Measurements from ENCODE around the gene RBMS3.

RBMS3 gene

GRCh38 chr3:29307295-29307694 is 26.4 kb downstream of the RBMS3 start:
- H3K9ac ChIP-seq (ENCODE audit: low read depth in 1 of 2, low read length in 2 of 2), result no peak overlapping the region
- H3K4me1 ChIP-seq (ENCODE audit: control insufficient read depth in 2 of 2, insufficient read depth in 2 of 2, low read length in 2 of 2), result no peaks in the 10 kb centered on the region
- H3K9me3 ChIP-seq (ENCODE audit: control insufficient read depth in 2 of 2, low read length in 2 of 2), result no peaks in the 10 kb centered on the region
- H3K27me3 ChIP-seq (ENCODE audit: control insufficient read depth in 2 of 2, insufficient read depth in 2 of 2, low read length in 2 of 2), result no peaks in the 10 kb centered on the region
- no peak overlapping the region for H3K4me3 ChIP-seq (ENCODE audit: low read length in 2 of 2)
- H3K27ac ChIP-seq (ENCODE audit: low read depth in 2 of 2, low read length in 2 of 2), result no peak overlapping the region
- no peaks in the 10 kb centered on the region for H3K36me3 ChIP-seq (ENCODE audit: control insufficient read depth in 2 of 2, insufficient read depth in 2 of 2, low read length in 2 of 2)

GRCh38 chr3:29310865-29311264 is 30.0 kb downstream of the RBMS3 start:
- Histone ChIP-seq H3K27me3 (ENCODE audit: control insufficient read depth in 2 of 2, insufficient read depth in 2 of 2, low read length in 2 of 2) (no peaks in the 10 kb centered on the region), H3K9me3 (ENCODE audit: control insufficient read depth in 2 of 2, low read length in 2 of 2) (no peaks in the 10 kb centered on the region), H3K9ac (ENCODE audit: low read depth in 1 of 2, low read length in 2 of 2) (no peak overlapping the region), H3K36me3 (ENCODE audit: control insufficient read depth in 2 of 2, insufficient read depth in 2 of 2, low read length in 2 of 2) (no peaks in the 10 kb centered on the region), H3K4me3 (ENCODE audit: low read length in 2 of 2) (no peak overlapping the region), H3K27ac (ENCODE audit: low read depth in 2 of 2, low read length in 2 of 2) (no peak overlapping the region), H3K4me1 (ENCODE audit: control insufficient read depth in 2 of 2, insufficient read depth in 2 of 2, low read length in 2 of 2) (no peaks in the 10 kb centered on the region)

GRCh38 chr3:29311795-29312194 is 30.9 kb downstream of the RBMS3 start:
- H3K4me1 ChIP-seq (ENCODE audit: control insufficient read depth in 2 of 2, insufficient read depth in 2 of 2, low read length in 2 of 2), result no peaks in the 10 kb centered on the region
- no peaks in the 10 kb centered on the region for H3K9me3 ChIP-seq (ENCODE audit: control insufficient read depth in 2 of 2, low read length in 2 of 2)
- H3K27ac ChIP-seq (ENCODE audit: low read depth in 2 of 2, low read length in 2 of 2), result no peak overlapping the region
- no peaks in the 10 kb centered on the region for H3K36me3 ChIP-seq (ENCODE audit: control insufficient read depth in 2 of 2, insufficient read depth in 2 of 2, low read length in 2 of 2)
- no peaks in the 10 kb centered on the region for H3K27me3 ChIP-seq (ENCODE audit: control insufficient read depth in 2 of 2, insufficient read depth in 2 of 2, low read length in 2 of 2)
- no peak overlapping the region for H3K4me3 ChIP-seq (ENCODE audit: low read length in 2 of 2)
- H3K9ac ChIP-seq (ENCODE audit: low read depth in 1 of 2, low read length in 2 of 2), result no peak overlapping the region

- no peaks in the 10 kb centered on the region for H3K4me1 ChIP-seq (ENCODE audit: control insufficient read depth in 2 of 2, insufficient read depth in 2 of 2, low read length in 2 of 2)
- H3K27ac ChIP-seq (ENCODE audit: low read depth in 2 of 2, low read length in 2 of 2), result no peak overlapping the region
- H3K4me3 ChIP-seq (ENCODE audit: low read length in 2 of 2), result no peak overlapping the region
- no peaks in the 10 kb centered on the region for H3K36me3 ChIP-seq (ENCODE audit: control insufficient read depth in 2 of 2, insufficient read depth in 2 of 2, low read length in 2 of 2)
- H3K9ac ChIP-seq (ENCODE audit: low read depth in 1 of 2, low read length in 2 of 2), result no peak overlapping the region
- no peaks in the 10 kb centered on the region for H3K9me3 ChIP-seq (ENCODE audit: control insufficient read depth in 2 of 2, low read length in 2 of 2)
- H3K27me3 ChIP-seq (ENCODE audit: control insufficient read depth in 2 of 2, insufficient read depth in 2 of 2, low read length in 2 of 2), result no peaks in the 10 kb centered on the region
These were observed 31.5 kb downstream of the RBMS3 start for GRCh38 chr3:29312395-29312794.

GRCh38 chr3:29312960-29313452 is 32.1 kb downstream of the RBMS3 start:
- Histone ChIP-seq H3K9me3 (ENCODE audit: control insufficient read depth in 2 of 2, low read length in 2 of 2) (no peaks in the 10 kb centered on the region), H3K9ac (ENCODE audit: low read depth in 1 of 2, low read length in 2 of 2) (no peak overlapping the region), H3K27ac (ENCODE audit: low read depth in 2 of 2, low read length in 2 of 2) (no peak overlapping the region), H3K36me3 (ENCODE audit: control insufficient read depth in 2 of 2, insufficient read depth in 2 of 2, low read length in 2 of 2) (no peaks in the 10 kb centered on the region), H3K27me3 (ENCODE audit: control insufficient read depth in 2 of 2, insufficient read depth in 2 of 2, low read length in 2 of 2) (no peaks in the 10 kb centered on the region), H3K4me1 (ENCODE audit: control insufficient read depth in 2 of 2, insufficient read depth in 2 of 2, low read length in 2 of 2) (no peaks in the 10 kb centered on the region), H3K4me3 (ENCODE audit: low read length in 2 of 2) (no peak overlapping the region)

- no peak overlapping the region for H3K9ac ChIP-seq (ENCODE audit: low read depth in 1 of 2, low read length in 2 of 2)
- no peak overlapping the region for H3K4me3 ChIP-seq (ENCODE audit: low read length in 2 of 2)
- no peaks in the 10 kb centered on the region for H3K9me3 ChIP-seq (ENCODE audit: control insufficient read depth in 2 of 2, low read length in 2 of 2)
- H3K4me1 ChIP-seq (ENCODE audit: control insufficient read depth in 2 of 2, insufficient read depth in 2 of 2, low read length in 2 of 2), result no peaks in the 10 kb centered on the region
- no peaks in the 10 kb centered on the region for H3K36me3 ChIP-seq (ENCODE audit: control insufficient read depth in 2 of 2, insufficient read depth in 2 of 2, low read length in 2 of 2)
- no peak overlapping the region for H3K27ac ChIP-seq (ENCODE audit: low read depth in 2 of 2, low read length in 2 of 2)
- no peaks in the 10 kb centered on the region for H3K27me3 ChIP-seq (ENCODE audit: control insufficient read depth in 2 of 2, insufficient read depth in 2 of 2, low read length in 2 of 2)
These were observed 33.3 kb downstream of the RBMS3 start for GRCh38 chr3:29313981-29314726.

- H3K27me3 ChIP-seq (ENCODE audit: control insufficient read depth in 2 of 2, insufficient read depth in 2 of 2, low read length in 2 of 2), result no peaks in the 10 kb centered on the region
- no peaks in the 10 kb centered on the region for H3K4me1 ChIP-seq (ENCODE audit: control insufficient read depth in 2 of 2, insufficient read depth in 2 of 2, low read length in 2 of 2)
- no peak overlapping the region for H3K27ac ChIP-seq (ENCODE audit: low read depth in 2 of 2, low read length in 2 of 2)
- no peak overlapping the region for H3K4me3 ChIP-seq (ENCODE audit: low read length in 2 of 2)
- no peaks in the 10 kb centered on the region for H3K36me3 ChIP-seq (ENCODE audit: control insufficient read depth in 2 of 2, insufficient read depth in 2 of 2, low read length in 2 of 2)
- no peak overlapping the region for H3K9ac ChIP-seq (ENCODE audit: low read depth in 1 of 2, low read length in 2 of 2)
- H3K9me3 ChIP-seq (ENCODE audit: control insufficient read depth in 2 of 2, low read length in 2 of 2), result no peaks in the 10 kb centered on the region
These were observed 33.8 kb downstream of the RBMS3 start for GRCh38 chr3:29314727-29315088.

- no peaks in the 10 kb centered on the region for H3K4me1 ChIP-seq (ENCODE audit: control insufficient read depth in 2 of 2, insufficient read depth in 2 of 2, low read length in 2 of 2)
- no peak overlapping the region for H3K9ac ChIP-seq (ENCODE audit: low read depth in 1 of 2, low read length in 2 of 2)
- no peak overlapping the region for H3K4me3 ChIP-seq (ENCODE audit: low read length in 2 of 2)
- H3K27ac ChIP-seq (ENCODE audit: low read depth in 2 of 2, low read length in 2 of 2), result no peak overlapping the region
- no peaks in the 10 kb centered on the region for H3K36me3 ChIP-seq (ENCODE audit: control insufficient read depth in 2 of 2, insufficient read depth in 2 of 2, low read length in 2 of 2)
- H3K9me3 ChIP-seq (ENCODE audit: control insufficient read depth in 2 of 2, low read length in 2 of 2), result no peaks in the 10 kb centered on the region
- H3K27me3 ChIP-seq (ENCODE audit: control insufficient read depth in 2 of 2, insufficient read depth in 2 of 2, low read length in 2 of 2), result no peaks in the 10 kb centered on the region
These were observed 36.8 kb downstream of the RBMS3 start for GRCh38 chr3:29317659-29318173.

- H3K27me3 ChIP-seq (ENCODE audit: control insufficient read depth in 2 of 2, insufficient read depth in 2 of 2, low read length in 2 of 2), result no peaks in the 10 kb centered on the region
- no peak overlapping the region for H3K9ac ChIP-seq (ENCODE audit: low read depth in 1 of 2, low read length in 2 of 2)
- no peak overlapping the region for H3K27ac ChIP-seq (ENCODE audit: low read depth in 2 of 2, low read length in 2 of 2)
- H3K4me1 ChIP-seq (ENCODE audit: control insufficient read depth in 2 of 2, insufficient read depth in 2 of 2, low read length in 2 of 2), result no peaks in the 10 kb centered on the region
- no peaks in the 10 kb centered on the region for H3K9me3 ChIP-seq (ENCODE audit: control insufficient read depth in 2 of 2, low read length in 2 of 2)
- H3K36me3 ChIP-seq (ENCODE audit: control insufficient read depth in 2 of 2, insufficient read depth in 2 of 2, low read length in 2 of 2), result no peaks in the 10 kb centered on the region
- no peak overlapping the region for H3K4me3 ChIP-seq (ENCODE audit: low read length in 2 of 2)
These were observed 37.4 kb downstream of the RBMS3 start for GRCh38 chr3:29318251-29318650.

GRCh38 chr3:29319262-29319661 is 38.4 kb downstream of the RBMS3 start:
- no peaks in the 10 kb centered on the region for H3K9me3 ChIP-seq (ENCODE audit: control insufficient read depth in 2 of 2, low read length in 2 of 2)
- H3K4me3 ChIP-seq (ENCODE audit: low read length in 2 of 2), result no peak overlapping the region
- H3K4me1 ChIP-seq (ENCODE audit: control insufficient read depth in 2 of 2, insufficient read depth in 2 of 2, low read length in 2 of 2), result no peaks in the 10 kb centered on the region

More at GRCh38 chr3:29319262-29319661, 38.4 kb downstream of the RBMS3 start:
- H3K36me3 ChIP-seq (ENCODE audit: control insufficient read depth in 2 of 2, insufficient read depth in 2 of 2, low read length in 2 of 2), result no peaks in the 10 kb centered on the region
- H3K27me3 ChIP-seq (ENCODE audit: control insufficient read depth in 2 of 2, insufficient read depth in 2 of 2, low read length in 2 of 2), result no peaks in the 10 kb centered on the region
- H3K9ac ChIP-seq (ENCODE audit: low read depth in 1 of 2, low read length in 2 of 2), result no peak overlapping the region
- no peak overlapping the region for H3K27ac ChIP-seq (ENCODE audit: low read depth in 2 of 2, low read length in 2 of 2)
